WTC11 (cell line): ENCODE measurements around the gene FOXP1. TPM values are rescaled to one million over a fixed set of nuclear protein-coding genes. Genes with fewer than 3 reads are reported as not detected.

Source experiments
- ATAC-seq: fragments of 200-7000 bp; cut with Tn5 transposase; 2 replicates; pipeline ENCODE4 v1.10.0; 2021; ENCODE audit warnings: mild to moderate bottlenecking, moderate library complexity
- CTCF ChIA-PET: fragments of 300-600 bp; sonication (Branson Sonifier 250); formaldehyde crosslinking; loops from one replicate; lab custom pipeline; 2021; ENCODE audit warnings: antibody characterized with exemption; lab: Charles Lee
- POLR2A ChIA-PET: fragments of 350-600 bp; sonication (Branson Sonifier 250); formaldehyde crosslinking; loops from one replicate; lab custom pipeline; 2021; ENCODE audit warnings: antibody characterized with exemption; lab: Charles Lee
- DNase-seq: peaks from one replicate; pipeline ENCODE4 v3.0.0; 2021; ENCODE audit warnings: low spot score
- H3K27ac Mint-ChIP-seq: 2 replicates; pipeline ENCODE4 v1.8.0; 2021; ENCODE audit warnings: mixed read lengths
- H3K27me3 Mint-ChIP-seq: 2 replicates; pipeline ENCODE4 v1.8.0; 2021; ENCODE audit warnings: low read depth, mild to moderate bottlenecking, moderate library complexity, mixed read lengths
- H3K36me3 Mint-ChIP-seq: 2 replicates; pipeline ENCODE4 v1.8.0; 2021; ENCODE audit warnings: mixed read lengths
- H3K4me1 Mint-ChIP-seq: 2 replicates; pipeline ENCODE4 v1.8.0; 2022; ENCODE audit warnings: mixed read lengths
- H3K4me3 Mint-ChIP-seq: 2 replicates; pipeline ENCODE4 v1.8.0; 2021; ENCODE audit warnings: mild to moderate bottlenecking, moderate library complexity, mixed read lengths
- H3K9me3 Mint-ChIP-seq: 2 replicates; pipeline ENCODE4 v1.8.0; 2021; ENCODE audit warnings: mixed read lengths
- CBFB ChIP-seq: sonication (generic); formaldehyde crosslinking; IDR thresholded peaks from 2 replicates; pipeline ENCODE4 v1.8.1; 2022; ENCODE audit warnings: mild to moderate bottlenecking, low read depth, missing genetic modification reagents
- E2F1 ChIP-seq: sonication (generic); formaldehyde crosslinking; IDR thresholded peaks from 2 replicates; pipeline ENCODE4 v1.8.0; 2022; ENCODE audit warnings: mild to moderate bottlenecking, missing genetic modification reagents
- EMX1 ChIP-seq: fragments of 250-450 bp; sonication (Bioruptor Pico); IDR thresholded peaks from 2 replicates; pipeline ENCODE4 v1.8.0; 2021; ENCODE audit warnings: mild to moderate bottlenecking
- GABPB1 ChIP-seq: sonication (generic); formaldehyde crosslinking; IDR thresholded peaks from 2 replicates; pipeline ENCODE4 v1.8.1; 2023; ENCODE audit warnings: mild to moderate bottlenecking, missing genetic modification reagents
- KAT7 ChIP-seq: sonication (generic); formaldehyde crosslinking; IDR thresholded peaks from 2 replicates; pipeline ENCODE4 v1.8.1; 2023; ENCODE audit warnings: missing genetic modification reagents, mild to moderate bottlenecking, borderline replicate concordance
- MLX ChIP-seq: sonication (generic); formaldehyde crosslinking; IDR thresholded peaks from 2 replicates; pipeline ENCODE4 v1.8.1; 2023; ENCODE audit warnings: mild to moderate bottlenecking, missing genetic modification reagents, moderate library complexity
- MXD4 ChIP-seq: fragments of 250-450 bp; sonication (Bioruptor Pico); IDR thresholded peaks from 2 replicates; pipeline ENCODE4 v1.8.0; 2021; ENCODE audit warnings: mild to moderate bottlenecking, moderate library complexity, borderline replicate concordance
- NR1H2 ChIP-seq: sonication (generic); formaldehyde crosslinking; IDR thresholded peaks from 2 replicates; pipeline ENCODE4 v1.9.0; 2021; ENCODE audit warnings: mild to moderate bottlenecking, moderate library complexity, missing genetic modification reagents
- PRDM15 ChIP-seq: sonication (generic); formaldehyde crosslinking; IDR thresholded peaks from 2 replicates; pipeline ENCODE4 v1.8.0; 2022; ENCODE audit warnings: missing genetic modification reagents
- PREB ChIP-seq: sonication (generic); formaldehyde crosslinking; IDR thresholded peaks from 2 replicates; pipeline ENCODE4 v1.8.1; 2022; ENCODE audit warnings: mild to moderate bottlenecking, missing genetic modification reagents, moderate library complexity, borderline replicate concordance
- PRRX2 ChIP-seq: fragments of 250-450 bp; sonication (Bioruptor Pico); IDR thresholded peaks from 2 replicates; pipeline ENCODE4 v1.8.0; 2021; ENCODE audit warnings: mild to moderate bottlenecking
- TEAD1 ChIP-seq: sonication (generic); formaldehyde crosslinking; IDR thresholded peaks from 2 replicates; pipeline ENCODE4 v1.8.0; 2022; ENCODE audit warnings: mild to moderate bottlenecking, missing genetic modification reagents
- ZNF317 ChIP-seq: sonication (generic); formaldehyde crosslinking; IDR thresholded peaks from 2 replicates; pipeline ENCODE4 v1.8.1; 2023; ENCODE audit warnings: low read depth, mild to moderate bottlenecking, moderate library complexity, missing genetic modification reagents, borderline replicate concordance
- ZNF423 ChIP-seq: fragments of 250-450 bp; sonication (Bioruptor Pico); IDR thresholded peaks from 2 replicates; pipeline ENCODE4 v2.1.2; 2022; ENCODE audit warnings: mild to moderate bottlenecking, moderate library complexity
- ZNF671 ChIP-seq: fragments of 250-450 bp; sonication (Bioruptor Pico); IDR thresholded peaks from 2 replicates; pipeline ENCODE4 v1.8.0; 2021; ENCODE audit warnings: mild to moderate bottlenecking
- total RNA-seq: library from RNA; stranded (reverse); gene quantifications from 3 replicates; pipeline ENCODE4 v1.2.3, GENCODE V29; 2021
- TF ChIP-seq, protein P1 (sequence below): fragments of 250-450 bp; sonication (Bioruptor Pico); conservative IDR thresholded peaks from 2 replicates; pipeline ENCODE4 v1.9.0; 2021; ENCODE audit warnings: mild to moderate bottlenecking
- TF ChIP-seq, protein P2 (sequence below): sonication (generic); formaldehyde crosslinking; IDR thresholded peaks from 2 replicates; pipeline ENCODE4 v1.8.1; 2022; ENCODE audit warnings: low read depth, mild to moderate bottlenecking, moderate library complexity, missing genetic modification reagents, borderline replicate concordance
- TF ChIP-seq, protein P3 (sequence below): sonication (generic); formaldehyde crosslinking; IDR thresholded peaks from 2 replicates; pipeline ENCODE4 v1.8.0; 2022; ENCODE audit warnings: mild to moderate bottlenecking, missing genetic modification reagents
- TF ChIP-seq, protein P4 (sequence below): sonication (generic); formaldehyde crosslinking; IDR thresholded peaks from 2 replicates; pipeline ENCODE4 v1.8.0; 2023; ENCODE audit warnings: mild to moderate bottlenecking, missing genetic modification reagents
- TF ChIP-seq, protein P5 (sequence below): sonication (generic); formaldehyde crosslinking; IDR thresholded peaks from 2 replicates; pipeline ENCODE4 v1.8.0; 2023; ENCODE audit warnings: missing genetic modification reagents

The FOXP1 gene
- total RNA-seq, 1 experiment from 2014 or later: 25.8 TPM

DNA sequence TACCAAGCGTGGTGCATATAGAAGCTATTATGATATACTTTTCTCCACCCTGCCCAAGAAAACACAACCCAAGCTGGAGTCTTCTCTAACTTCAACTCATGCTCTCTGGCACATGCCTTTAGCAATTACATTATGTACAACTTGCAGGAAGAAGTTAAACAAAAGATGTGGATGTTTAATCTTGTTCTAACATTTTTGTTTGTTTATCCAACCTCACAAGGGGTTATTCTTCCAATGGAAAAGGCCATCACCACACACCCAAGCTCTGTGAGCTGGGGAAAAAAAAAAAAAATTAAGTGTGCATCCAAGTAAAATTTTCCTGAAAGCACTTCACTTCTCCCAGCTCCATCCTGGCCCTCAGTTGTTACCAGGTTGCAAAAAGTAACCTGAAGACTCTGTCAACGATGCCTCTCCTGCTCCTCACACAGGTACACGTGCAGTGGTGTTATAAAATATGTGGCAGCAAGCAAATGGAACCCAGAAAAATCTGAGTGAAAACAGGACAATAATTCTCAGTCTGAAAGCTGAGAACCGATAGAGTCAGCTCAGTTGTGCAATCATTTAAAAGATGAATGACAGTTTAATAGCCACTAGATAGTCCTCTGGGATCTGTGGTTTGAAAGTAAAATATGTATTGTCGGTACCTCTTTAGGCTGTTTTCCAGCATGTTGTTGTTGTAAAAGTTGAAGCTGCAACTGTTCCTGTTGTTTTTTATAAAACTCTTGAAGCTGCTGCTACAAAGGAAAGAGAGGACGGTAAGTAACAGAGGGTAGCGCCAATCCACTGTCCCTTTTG is 531.4 kb downstream of the FOXP1 start:
- DNase-seq (no peak), ATAC-seq (no peak)
- no peaks in the 10 kb centered on the region for H3K36me3 Mint-ChIP-seq
- ChIA-PET CTCF (no interaction called here), POLR2A (no interaction called here)
- no peak for TF ChIP-seq PRRX2 (CRISPR knock-in tag)
- TF ChIP-seq, protein P1, sequence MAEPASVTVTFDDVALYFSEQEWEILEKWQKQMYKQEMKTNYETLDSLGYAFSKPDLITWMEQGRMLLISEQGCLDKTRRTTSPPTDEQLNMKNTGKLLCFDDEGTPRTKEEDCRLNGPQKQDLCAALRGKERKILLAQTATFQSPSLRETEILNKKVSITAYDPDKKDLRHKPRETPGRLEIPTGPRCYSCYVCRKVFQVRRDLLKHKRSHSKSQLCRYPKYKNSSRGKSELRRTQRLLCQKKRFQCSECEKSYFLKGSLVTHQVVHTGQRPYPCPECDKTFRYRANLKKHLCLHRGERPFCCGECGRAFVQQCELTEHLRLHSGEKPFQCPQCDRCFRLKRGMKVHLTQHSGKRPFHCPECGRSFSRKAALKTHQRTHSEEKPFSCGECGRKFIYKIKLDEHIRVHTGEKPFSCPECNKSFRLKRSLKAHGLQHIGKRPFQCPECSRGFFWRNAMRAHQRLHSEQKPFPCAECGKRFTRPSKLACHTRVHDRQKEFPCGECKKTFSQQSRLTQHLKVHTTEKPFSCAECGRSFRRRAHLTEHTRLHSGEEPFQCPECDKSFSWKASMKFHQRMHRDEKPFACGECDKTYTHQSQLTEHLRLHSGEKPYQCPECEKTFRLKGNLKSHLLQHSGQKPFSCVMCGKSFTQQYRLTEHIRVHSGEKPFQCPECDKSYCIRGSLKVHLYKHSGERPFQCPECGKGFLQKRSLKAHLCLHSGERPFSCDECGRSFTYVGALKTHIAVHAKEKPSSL (CRISPR knock-in tag): no peak
- TF ChIP-seq E2F1 (CRISPR knock-in tag): no peak
- no peak for TF ChIP-seq MXD4 (CRISPR knock-in tag)
- TF ChIP-seq PRDM15 (CRISPR knock-in tag): no peak
- TF ChIP-seq, protein P2, sequence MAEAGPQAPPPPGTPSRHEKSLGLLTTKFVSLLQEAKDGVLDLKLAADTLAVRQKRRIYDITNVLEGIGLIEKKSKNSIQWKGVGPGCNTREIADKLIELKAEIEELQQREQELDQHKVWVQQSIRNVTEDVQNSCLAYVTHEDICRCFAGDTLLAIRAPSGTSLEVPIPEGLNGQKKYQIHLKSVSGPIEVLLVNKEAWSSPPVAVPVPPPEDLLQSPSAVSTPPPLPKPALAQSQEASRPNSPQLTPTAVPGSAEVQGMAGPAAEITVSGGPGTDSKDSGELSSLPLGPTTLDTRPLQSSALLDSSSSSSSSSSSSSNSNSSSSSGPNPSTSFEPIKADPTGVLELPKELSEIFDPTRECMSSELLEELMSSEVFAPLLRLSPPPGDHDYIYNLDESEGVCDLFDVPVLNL (CRISPR knock-in tag): no peak
- no peak for TF ChIP-seq GABPB1
- TF ChIP-seq, protein P3, sequence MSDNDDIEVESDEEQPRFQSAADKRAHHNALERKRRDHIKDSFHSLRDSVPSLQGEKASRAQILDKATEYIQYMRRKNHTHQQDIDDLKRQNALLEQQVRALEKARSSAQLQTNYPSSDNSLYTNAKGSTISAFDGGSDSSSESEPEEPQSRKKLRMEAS (CRISPR knock-in tag): no peak
- TF ChIP-seq ZNF317: no peak
- no peak overlapping the region for H3K27ac Mint-ChIP-seq
- no peaks in the 10 kb centered on the region for H3K9me3 Mint-ChIP-seq
- no peaks in the 10 kb centered on the region for H3K27me3 Mint-ChIP-seq
- H3K4me1 Mint-ChIP-seq: peaks cover 100% of the 10 kb centered on the region
- no peak overlapping the region for H3K4me3 Mint-ChIP-seq

DNA sequence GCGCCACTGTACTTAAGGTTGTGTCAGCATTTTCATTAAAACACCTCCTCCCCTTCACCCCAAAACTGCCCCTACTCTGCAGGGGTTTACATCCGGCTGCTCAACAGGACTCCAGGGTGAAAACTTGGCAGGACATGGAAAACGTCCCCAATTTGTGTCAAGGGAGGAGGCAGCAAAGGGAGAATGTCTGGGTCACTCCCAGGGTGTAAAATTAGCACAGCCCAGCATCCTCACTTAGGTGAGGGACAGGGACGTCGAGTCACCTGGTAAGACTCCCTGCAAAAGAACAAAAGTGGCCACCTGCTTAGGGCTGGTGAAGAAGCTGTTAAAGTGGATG is 532.3 kb downstream of the FOXP1 start:
- ChIA-PET CTCF (no interaction called here), POLR2A (no interaction called here)
- ATAC-seq (no peak), DNase-seq (no peak)
- Mint-ChIP-seq H3K9me3 (no peaks in the 10 kb centered on the region), H3K36me3 (no peaks in the 10 kb centered on the region), H3K4me1 (peaks cover 100% of the 10 kb centered on the region), H3K4me3 (no peak overlapping the region), H3K27me3 (no peaks in the 10 kb centered on the region), H3K27ac (no peak overlapping the region)
- no peak for TF ChIP-seq PREB (CRISPR knock-in tag)
- TF ChIP-seq ZNF423 (CRISPR knock-in tag): no peak
- no peak for TF ChIP-seq TEAD1
- no peak for TF ChIP-seq MLX (CRISPR knock-in tag)
- TF ChIP-seq ZNF671: no peak
- TF ChIP-seq GABPB1: no peak
- TF ChIP-seq, protein P3 (CRISPR knock-in tag): no peak
- no peak for TF ChIP-seq NR1H2 (CRISPR knock-in tag)
- no peak for TF ChIP-seq CBFB
- TF ChIP-seq EMX1: no peak
- TF ChIP-seq, protein P4, sequence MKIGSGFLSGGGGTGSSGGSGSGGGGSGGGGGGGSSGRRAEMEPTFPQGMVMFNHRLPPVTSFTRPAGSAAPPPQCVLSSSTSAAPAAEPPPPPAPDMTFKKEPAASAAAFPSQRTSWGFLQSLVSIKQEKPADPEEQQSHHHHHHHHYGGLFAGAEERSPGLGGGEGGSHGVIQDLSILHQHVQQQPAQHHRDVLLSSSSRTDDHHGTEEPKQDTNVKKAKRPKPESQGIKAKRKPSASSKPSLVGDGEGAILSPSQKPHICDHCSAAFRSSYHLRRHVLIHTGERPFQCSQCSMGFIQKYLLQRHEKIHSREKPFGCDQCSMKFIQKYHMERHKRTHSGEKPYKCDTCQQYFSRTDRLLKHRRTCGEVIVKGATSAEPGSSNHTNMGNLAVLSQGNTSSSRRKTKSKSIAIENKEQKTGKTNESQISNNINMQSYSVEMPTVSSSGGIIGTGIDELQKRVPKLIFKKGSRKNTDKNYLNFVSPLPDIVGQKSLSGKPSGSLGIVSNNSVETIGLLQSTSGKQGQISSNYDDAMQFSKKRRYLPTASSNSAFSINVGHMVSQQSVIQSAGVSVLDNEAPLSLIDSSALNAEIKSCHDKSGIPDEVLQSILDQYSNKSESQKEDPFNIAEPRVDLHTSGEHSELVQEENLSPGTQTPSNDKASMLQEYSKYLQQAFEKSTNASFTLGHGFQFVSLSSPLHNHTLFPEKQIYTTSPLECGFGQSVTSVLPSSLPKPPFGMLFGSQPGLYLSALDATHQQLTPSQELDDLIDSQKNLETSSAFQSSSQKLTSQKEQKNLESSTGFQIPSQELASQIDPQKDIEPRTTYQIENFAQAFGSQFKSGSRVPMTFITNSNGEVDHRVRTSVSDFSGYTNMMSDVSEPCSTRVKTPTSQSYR (CRISPR knock-in tag): no peak
- no peak for TF ChIP-seq KAT7 (CRISPR knock-in tag)
- TF ChIP-seq, protein P5, sequence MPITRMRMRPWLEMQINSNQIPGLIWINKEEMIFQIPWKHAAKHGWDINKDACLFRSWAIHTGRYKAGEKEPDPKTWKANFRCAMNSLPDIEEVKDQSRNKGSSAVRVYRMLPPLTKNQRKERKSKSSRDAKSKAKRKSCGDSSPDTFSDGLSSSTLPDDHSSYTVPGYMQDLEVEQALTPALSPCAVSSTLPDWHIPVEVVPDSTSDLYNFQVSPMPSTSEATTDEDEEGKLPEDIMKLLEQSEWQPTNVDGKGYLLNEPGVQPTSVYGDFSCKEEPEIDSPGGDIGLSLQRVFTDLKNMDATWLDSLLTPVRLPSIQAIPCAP: no peak
